Measurements from ENCODE around the gene SDK1.

The SDK1 gene

DNA sequence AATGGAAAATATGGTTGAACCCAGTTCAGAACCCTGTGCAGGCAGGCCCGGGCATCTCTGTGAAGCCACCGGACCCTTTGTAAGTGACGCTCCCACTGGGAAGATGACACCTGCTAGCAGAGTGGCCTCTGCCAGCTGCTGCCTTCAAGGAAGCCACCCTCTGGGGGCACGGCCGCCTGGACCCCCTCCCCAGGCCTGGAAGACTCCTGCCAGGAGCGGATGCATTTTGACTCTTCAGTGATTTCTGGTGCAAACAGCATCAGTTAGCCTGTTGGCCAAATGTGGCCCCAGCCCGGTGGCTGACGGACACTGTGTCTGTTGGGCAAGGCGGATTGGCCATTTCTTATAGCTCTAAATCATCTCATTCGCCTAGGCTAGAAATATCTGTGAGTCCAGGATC lies 867.0 kb downstream of the SDK1 start:
- TF ChIP-seq, protein P1, sequence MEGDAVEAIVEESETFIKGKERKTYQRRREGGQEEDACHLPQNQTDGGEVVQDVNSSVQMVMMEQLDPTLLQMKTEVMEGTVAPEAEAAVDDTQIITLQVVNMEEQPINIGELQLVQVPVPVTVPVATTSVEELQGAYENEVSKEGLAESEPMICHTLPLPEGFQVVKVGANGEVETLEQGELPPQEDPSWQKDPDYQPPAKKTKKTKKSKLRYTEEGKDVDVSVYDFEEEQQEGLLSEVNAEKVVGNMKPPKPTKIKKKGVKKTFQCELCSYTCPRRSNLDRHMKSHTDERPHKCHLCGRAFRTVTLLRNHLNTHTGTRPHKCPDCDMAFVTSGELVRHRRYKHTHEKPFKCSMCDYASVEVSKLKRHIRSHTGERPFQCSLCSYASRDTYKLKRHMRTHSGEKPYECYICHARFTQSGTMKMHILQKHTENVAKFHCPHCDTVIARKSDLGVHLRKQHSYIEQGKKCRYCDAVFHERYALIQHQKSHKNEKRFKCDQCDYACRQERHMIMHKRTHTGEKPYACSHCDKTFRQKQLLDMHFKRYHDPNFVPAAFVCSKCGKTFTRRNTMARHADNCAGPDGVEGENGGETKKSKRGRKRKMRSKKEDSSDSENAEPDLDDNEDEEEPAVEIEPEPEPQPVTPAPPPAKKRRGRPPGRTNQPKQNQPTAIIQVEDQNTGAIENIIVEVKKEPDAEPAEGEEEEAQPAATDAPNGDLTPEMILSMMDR (IDR thresholded peaks at IDR 0.05; ENCODE audit: extremely low read depth, missing control alignments) = no peak
- DNase-seq (ENCODE audit: low spot score) = no peak

DNA sequence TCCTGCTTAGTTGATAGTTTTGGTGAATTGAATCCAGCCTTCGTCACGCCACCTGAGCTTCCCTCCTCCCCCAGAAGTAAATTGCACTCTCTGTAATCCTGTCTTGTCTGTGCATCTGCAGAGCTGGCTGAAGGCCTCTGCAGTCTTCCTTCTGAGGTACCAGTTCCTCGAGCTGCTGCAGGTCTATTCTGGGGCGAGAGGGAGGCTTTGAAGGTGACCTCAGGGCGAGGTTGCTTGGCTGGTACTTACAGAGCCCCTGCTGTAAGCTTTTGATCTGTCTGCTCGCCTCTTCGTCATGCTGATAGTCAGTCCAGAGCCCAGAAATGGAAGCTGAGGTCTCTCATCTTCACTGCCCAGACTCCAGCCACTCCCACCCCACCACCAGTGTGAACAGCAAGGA lies 867.5 kb downstream of the SDK1 start:
- TF ChIP-seq, protein P1 (IDR thresholded peaks at IDR 0.05; ENCODE audit: extremely low read depth, missing control alignments) = no peak
- DNase-seq (ENCODE audit: low spot score) = no peak

DNA sequence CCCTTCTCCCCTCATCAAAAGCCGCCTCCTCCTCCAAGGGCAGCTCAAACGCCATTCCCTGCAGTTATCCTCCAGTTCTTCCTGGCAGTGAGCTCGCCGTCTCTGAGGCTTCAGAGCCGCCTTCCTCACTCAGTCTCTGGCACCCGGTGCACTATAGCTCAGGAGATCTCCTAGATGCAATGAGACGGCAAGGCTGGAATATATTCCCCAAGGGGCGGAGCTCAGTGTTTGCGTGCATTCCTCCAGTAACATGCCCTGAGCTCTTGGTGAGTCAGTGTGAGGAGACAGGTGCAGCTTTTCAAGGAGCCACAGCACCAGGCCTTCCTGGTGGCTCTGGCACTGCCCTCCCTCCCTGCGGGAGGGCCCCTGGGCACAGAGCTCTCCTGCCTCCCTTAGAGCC lies 868.4 kb downstream of the SDK1 start:
- DNase-seq (ENCODE audit: low spot score) = no peak

DNA sequence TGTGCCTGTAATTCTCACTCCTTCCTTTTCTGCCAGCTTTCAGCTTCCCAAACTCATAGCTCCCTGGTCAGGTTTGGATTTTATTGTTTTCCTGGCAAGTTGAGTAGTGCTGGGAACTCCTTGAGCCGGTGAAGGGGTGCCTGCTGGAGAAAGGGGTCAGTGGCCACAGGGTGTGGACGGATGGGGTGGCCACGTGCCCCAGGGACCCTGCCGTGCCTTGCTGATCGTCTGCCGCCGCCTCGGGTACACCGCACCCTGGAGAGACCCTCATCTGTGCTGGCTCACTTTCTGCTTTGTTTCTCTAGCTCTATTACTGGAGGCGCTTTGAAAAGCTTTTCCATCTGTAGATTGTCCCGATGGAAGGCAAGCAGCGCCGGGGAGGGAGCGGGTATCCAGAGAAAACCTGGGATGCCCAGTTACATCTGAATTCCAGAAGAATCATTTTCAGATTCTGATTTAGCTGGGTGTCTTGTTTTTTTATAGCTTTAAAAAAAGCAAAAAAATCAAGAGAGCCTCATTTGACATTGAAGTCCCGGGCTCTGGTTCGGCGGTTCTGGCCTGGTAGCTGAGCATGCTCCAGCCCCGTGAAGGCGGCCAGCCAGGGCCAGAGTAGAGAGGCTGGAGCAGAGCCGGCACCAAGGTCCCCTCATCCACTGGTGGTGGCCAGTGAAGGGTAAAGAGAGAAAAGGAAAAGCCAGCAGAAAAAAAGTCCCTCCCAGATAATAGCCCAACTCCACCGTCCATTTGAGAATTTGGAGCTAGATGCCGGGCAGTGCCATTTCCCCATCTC lies 870.1 kb downstream of the SDK1 start:
- TF ChIP-seq, protein P1 (IDR thresholded peaks at IDR 0.05; ENCODE audit: extremely low read depth, missing control alignments) = no peak
- no peak for DNase-seq (ENCODE audit: low spot score)

More for the DNA sequence above, 868.4 kb downstream of the SDK1 start:
- TF ChIP-seq, protein P1 (IDR thresholded peaks at IDR 0.05; ENCODE audit: extremely low read depth, missing control alignments) = no peak

DNA sequence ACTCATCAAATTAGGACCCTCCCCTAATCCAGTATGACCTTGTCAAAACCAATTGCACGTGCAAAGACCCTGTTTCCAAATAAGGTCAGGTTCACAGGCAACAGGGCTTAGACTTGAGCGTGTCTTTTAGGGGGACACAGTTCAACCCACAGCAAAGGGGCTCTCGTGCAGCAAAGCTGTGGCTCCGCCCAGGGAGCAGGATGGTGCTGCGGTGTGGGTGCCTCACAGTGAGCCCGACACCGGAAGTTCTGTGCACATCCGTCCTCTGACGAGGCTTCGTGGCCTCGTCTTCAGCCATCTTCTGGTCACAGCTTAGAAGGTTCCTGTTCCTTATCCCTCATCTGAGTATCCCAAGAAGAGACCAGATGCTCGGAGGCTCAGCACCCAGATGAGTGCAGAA lies 871.8 kb downstream of the SDK1 start:
- TF ChIP-seq, protein P1 (IDR thresholded peaks at IDR 0.05; ENCODE audit: extremely low read depth, missing control alignments) = no peak

DNA sequence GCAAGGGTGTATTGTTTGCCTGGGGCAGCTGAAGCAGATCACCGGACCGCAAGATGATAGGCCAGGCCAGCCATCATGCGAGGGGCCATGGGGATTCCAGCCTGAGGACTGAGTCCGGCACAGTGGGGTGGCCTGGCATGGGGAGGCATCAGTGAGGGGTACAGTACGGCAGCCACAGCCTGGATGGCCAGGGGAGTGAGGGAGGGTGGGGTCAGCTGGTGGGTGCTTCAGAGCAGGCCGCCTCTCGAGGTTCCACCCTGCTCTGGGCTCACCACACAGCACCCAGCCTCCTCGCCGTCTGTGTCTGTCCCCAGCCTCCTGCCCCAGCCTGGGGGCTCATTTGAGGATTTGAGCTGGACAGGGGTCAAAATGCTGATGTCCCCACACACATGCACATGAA lies 872.6 kb downstream of the SDK1 start:
- no peak for DNase-seq (ENCODE audit: low spot score)
- TF ChIP-seq, protein P1 (IDR thresholded peaks at IDR 0.05; ENCODE audit: extremely low read depth, missing control alignments) = no peak

More for the DNA sequence above, 871.8 kb downstream of the SDK1 start:
- DNase-seq (ENCODE audit: low spot score) = no peak

DNA sequence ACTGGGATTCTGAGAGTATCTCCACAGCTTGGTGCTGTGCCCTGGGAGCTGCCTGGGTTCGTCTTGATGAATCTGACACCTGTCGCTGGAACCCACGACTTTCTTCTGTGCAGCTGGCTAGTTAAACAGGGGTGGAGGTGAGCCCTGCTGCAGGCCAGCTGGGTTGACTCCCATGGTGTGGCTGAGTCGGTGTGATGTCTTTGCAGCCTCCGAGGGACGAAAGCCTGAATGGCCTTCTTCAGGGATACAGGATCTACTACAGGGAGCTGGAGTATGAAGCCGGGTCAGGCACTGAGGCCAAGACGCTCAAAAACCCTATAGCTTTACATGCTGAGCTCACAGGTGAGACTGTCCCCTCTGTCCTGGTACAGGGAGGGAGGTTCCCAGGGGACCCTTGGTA lies 873.0 kb downstream of the SDK1 start:
- DNase-seq (ENCODE audit: low spot score) = no peak
- TF ChIP-seq, protein P1 (IDR thresholded peaks at IDR 0.05; ENCODE audit: extremely low read depth, missing control alignments) = no peak

All from GM20000 (cell line).